CD4-positive, CD25-positive, alpha-beta regulatory T cell (primary cell): ENCODE results near the gene TGM4. TPM values are rescaled to one million over a fixed set of nuclear protein-coding genes. Genes with fewer than 3 reads are reported as not detected.

Experiments
- ATAC-seq, 2 donors: fragments of 150-1000 bp; cut with Tn5 transposase; one replicate each; pipeline ENCODE4 v1.10.0; 2021; ENCODE audit warnings: low read depth in 2 of 2, moderate number of reproducible peaks in 2 of 2, moderate library complexity in 1 of 2
- DNase-seq, 3 donors: peaks; one replicate each; pipeline versions ENCODE4 v3.0.0 to v3.0.0-alpha.2; 2012 to 2022; ENCODE audit warnings: mixed read lengths in 1 of 3
- H3K27ac ChIP-seq: one replicate; pipeline ENCODE4 v1.7.0; 2013; ENCODE audit warnings: mild to moderate bottlenecking, low read length; ENCODE audit not compliant: insufficient read depth, poor library complexity, severe bottlenecking
- H3K27me3 ChIP-seq: one replicate; pipeline ENCODE4 v1.7.0; 2013; ENCODE audit warnings: low read length; ENCODE audit not compliant: control insufficient read depth, insufficient read depth
- H3K36me3 ChIP-seq: one replicate; pipeline ENCODE4 v1.7.0; 2013; ENCODE audit warnings: mild to moderate bottlenecking, low read length, moderate library complexity; ENCODE audit not compliant: control insufficient read depth, insufficient read depth
- H3K4me1 ChIP-seq: 2 replicates; pipeline ENCODE4 v1.7.0; 2013; ENCODE audit warnings: mild to moderate bottlenecking, low read length; ENCODE audit not compliant: insufficient read depth, control insufficient read depth, poor library complexity, severe bottlenecking
- H3K4me3 ChIP-seq: one replicate; pipeline ENCODE4 v1.7.0; 2013; ENCODE audit warnings: low read depth, mild to moderate bottlenecking, low read length, moderate library complexity
- H3K9me3 ChIP-seq, 2 experiments: 1 replicate in 1 of 2; 2 replicates in 1 of 2; pipeline ENCODE4 v1.7.0; 2013; ENCODE audit warnings: low read length in 2 of 2, mild to moderate bottlenecking in 1 of 2, moderate library complexity in 1 of 2; ENCODE audit not compliant: control insufficient read depth in 2 of 2
- H3K27ac Mint-ChIP-seq, 3 donors: one replicate each; pipeline ENCODE4 v1.8.0; 2020 to 2022; ENCODE audit warnings: mild to moderate bottlenecking in 3 of 3, mixed read lengths in 3 of 3, moderate library complexity in 2 of 3
- H3K27me3 Mint-ChIP-seq: one replicate; pipeline ENCODE4 v1.8.0; 2022; ENCODE audit warnings: mild to moderate bottlenecking, mixed read lengths
- H3K36me3 Mint-ChIP-seq: one replicate; pipeline ENCODE4 v1.8.0; 2020; ENCODE audit warnings: mixed read lengths
- H3K4me1 Mint-ChIP-seq, 4 donors: one replicate each; pipeline ENCODE4 v1.8.0; 2020 to 2022; ENCODE audit warnings: mixed read lengths in 4 of 4, mild to moderate bottlenecking in 1 of 4
- H3K4me3 Mint-ChIP-seq, 4 donors: one replicate each; pipeline ENCODE4 v1.8.0; 2020 to 2022; ENCODE audit warnings: mild to moderate bottlenecking in 4 of 4, mixed read lengths in 4 of 4, moderate library complexity in 3 of 4
- H3K9me3 Mint-ChIP-seq, 7 donors: one replicate each; pipeline ENCODE4 v1.8.0; 2020 to 2022; ENCODE audit warnings: mixed read lengths in 7 of 7, mild to moderate bottlenecking in 3 of 7, moderate library complexity in 2 of 7
- polyA plus RNA-seq, 4 donors: library from polyadenylated mRNA; unstranded; fragments of 300-500 nt; fragmentation: Illumina TruSeq; gene quantifications; one replicate each; pipeline ENCODE4 v1.2.3, GENCODE V29; 2021
- total RNA-seq: library from RNA; stranded (reverse); gene quantifications from one replicate; pipeline ENCODE4 v1.2.3, GENCODE V29; 2022

Gene TGM4
- total and polyA plus RNA-seq, 5 donors from 2014 or later, result 0.06 to 0.14 (median 0.07) TPM; not detected in 2

DNA sequence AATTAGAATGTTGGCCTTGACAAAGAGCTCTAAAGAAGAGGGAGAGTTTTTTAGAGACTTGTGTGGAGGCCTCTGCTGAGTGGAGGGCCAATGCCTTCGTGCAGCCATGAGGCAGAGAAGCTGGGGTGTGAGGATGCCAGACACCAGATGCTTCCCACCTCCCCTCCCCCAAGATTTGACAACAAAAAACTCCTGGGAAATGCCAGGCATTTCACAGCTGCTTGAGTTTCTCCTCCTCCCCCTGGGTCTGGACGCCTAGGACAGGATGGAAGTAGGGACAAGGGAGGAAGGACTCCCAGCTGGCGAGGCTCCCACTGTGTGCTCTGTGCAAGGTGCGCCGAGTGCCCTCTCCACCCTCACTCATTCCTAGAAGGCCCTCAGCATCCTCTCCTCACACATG is 20.1 kb downstream of the TGM4 start:
- no peaks in the 10 kb centered on the region for H3K27me3 ChIP-seq
- Mint-ChIP-seq H3K4me1 (peaks cover 0 to 3% (median 0%) of the 10 kb centered on the region in 4 donors), H3K36me3 (no peaks in the 10 kb centered on the region), H3K27me3 (peaks cover 20% of the 10 kb centered on the region), H3K27ac (no peak overlapping the region), H3K4me3 (no peak overlapping the region), H3K9me3 (no peaks in the 10 kb centered on the region)
- H3K27ac ChIP-seq, result no peak overlapping the region
- no peaks in the 10 kb centered on the region for H3K9me3 ChIP-seq
- no peak overlapping the region for H3K4me3 ChIP-seq
- H3K36me3 ChIP-seq, result no peaks in the 10 kb centered on the region
- H3K4me1 ChIP-seq, result no peaks in the 10 kb centered on the region
- ATAC-seq, result no peak
- DNase-seq, result no peak

DNA sequence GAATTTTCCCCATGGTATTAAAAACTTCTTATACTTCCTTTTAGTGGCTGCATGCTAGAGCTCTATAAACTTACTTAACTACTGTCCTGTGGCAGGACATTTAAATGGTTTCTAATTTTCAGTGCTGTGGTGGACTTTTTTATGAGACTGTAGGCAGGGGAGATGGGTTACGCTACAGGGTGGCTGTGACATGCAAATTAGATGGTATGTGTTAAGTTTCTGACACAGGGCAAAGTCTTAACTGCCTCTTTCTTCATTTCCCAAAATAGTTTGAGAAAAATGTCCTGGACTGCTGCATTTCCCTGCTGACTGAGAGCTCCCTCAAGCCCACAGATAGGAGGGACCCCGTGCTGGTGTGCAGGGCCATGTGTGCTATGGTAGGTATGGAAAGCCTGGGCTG is 22.0 kb downstream of the TGM4 start:
- Mint-ChIP-seq H3K27me3 (peaks cover 6% of the 10 kb centered on the region), H3K4me3 (no peak overlapping the region), H3K36me3 (no peaks in the 10 kb centered on the region), H3K4me1 (no peaks in the 10 kb centered on the region), H3K9me3 (no peaks in the 10 kb centered on the region), H3K27ac (no peak overlapping the region)
- Histone ChIP-seq H3K27ac (no peak overlapping the region), H3K27me3 (peaks cover 2% of the 10 kb centered on the region), H3K4me1 (no peaks in the 10 kb centered on the region), H3K9me3 (no peaks in the 10 kb centered on the region), H3K36me3 (no peaks in the 10 kb centered on the region), H3K4me3 (no peak overlapping the region)
- no peak for ATAC-seq
- no peak for DNase-seq

DNA sequence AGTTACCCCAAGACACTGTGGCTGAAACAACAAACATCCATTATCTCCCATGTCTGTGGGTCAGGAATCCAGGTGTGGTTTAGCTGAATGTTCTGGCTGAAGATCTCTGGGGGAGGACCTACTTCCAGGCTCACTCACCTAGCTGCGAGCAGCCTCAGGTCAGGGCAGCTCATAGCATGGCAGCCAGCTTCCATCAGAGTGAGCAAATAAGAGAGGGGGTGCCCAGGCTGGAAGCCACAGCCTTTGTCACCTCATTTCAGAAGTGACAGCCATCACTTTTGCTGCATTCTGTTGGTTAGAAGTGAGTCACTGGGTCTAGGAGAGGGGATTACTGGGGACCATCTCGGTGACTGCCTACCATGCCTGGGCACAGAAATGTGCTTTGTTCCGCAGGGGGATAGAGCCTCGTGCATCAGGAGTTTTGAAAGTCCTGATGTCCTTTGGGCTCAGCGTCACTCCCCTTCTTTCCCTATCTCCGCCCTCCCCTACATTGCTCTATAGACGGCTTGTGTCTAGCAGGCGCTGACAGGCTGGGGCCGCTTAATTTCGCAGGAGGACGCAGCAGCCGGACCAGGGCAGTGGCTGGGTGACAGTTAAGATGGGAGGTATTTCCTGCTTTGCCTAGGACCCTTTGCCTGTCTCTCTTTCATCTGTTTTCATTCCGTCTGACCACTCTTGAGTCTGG is 25.4 kb downstream of the TGM4 start:
- peaks cover 6% of the 10 kb centered on the region for H3K27me3 Mint-ChIP-seq
- Histone ChIP-seq H3K4me1 (no peaks in the 10 kb centered on the region), H3K27ac (no peak overlapping the region), H3K36me3 (no peaks in the 10 kb centered on the region), H3K9me3 (no peaks in the 10 kb centered on the region), H3K4me3 (no peak overlapping the region), H3K27me3 (peaks cover 2% of the 10 kb centered on the region)
- DNase-seq (no peak), ATAC-seq (no peak)
- no peaks in the 10 kb centered on the region for H3K9me3 Mint-ChIP-seq
- H3K36me3 Mint-ChIP-seq, result no peaks in the 10 kb centered on the region
- H3K27ac Mint-ChIP-seq, result no peak overlapping the region
- no peaks in the 10 kb centered on the region for H3K4me1 Mint-ChIP-seq
- H3K4me3 Mint-ChIP-seq, result no peak overlapping the region

DNA sequence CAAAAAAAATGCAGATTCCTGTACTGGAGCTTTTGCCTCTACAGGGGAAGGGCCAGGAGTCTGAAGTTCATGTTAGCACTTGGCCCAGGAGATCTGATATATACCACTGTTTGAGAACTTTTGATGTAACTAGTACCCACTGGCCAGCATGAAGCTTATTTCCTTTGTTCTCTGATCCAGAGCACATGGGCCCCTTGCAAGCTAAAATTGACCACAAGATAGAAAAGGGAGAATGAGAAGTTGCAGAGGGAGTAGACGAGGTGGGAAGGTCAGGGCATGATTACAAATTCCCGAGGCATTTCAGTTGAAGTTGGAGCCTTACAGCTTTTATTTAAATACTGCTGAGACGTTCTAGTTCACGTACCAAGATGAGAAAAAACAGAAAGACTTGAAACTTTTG is 28.2 kb downstream of the TGM4 start:
- H3K9me3 Mint-ChIP-seq, result no peaks in the 10 kb centered on the region
- H3K4me1 Mint-ChIP-seq, result no peaks in the 10 kb centered on the region
- no peak for DNase-seq
- H3K4me3 Mint-ChIP-seq, result no peak overlapping the region
- H3K36me3 ChIP-seq, result no peaks in the 10 kb centered on the region
- no peaks in the 10 kb centered on the region for H3K9me3 ChIP-seq
- no peak for ATAC-seq
- H3K27me3 ChIP-seq, result peaks cover 2% of the 10 kb centered on the region
- H3K4me1 ChIP-seq, result no peaks in the 10 kb centered on the region
- peaks cover 8% of the 10 kb centered on the region for H3K27me3 Mint-ChIP-seq
- H3K36me3 Mint-ChIP-seq, result no peaks in the 10 kb centered on the region
- H3K4me3 ChIP-seq, result no peak overlapping the region
- no peak overlapping the region for H3K27ac Mint-ChIP-seq
- no peak overlapping the region for H3K27ac ChIP-seq

DNA sequence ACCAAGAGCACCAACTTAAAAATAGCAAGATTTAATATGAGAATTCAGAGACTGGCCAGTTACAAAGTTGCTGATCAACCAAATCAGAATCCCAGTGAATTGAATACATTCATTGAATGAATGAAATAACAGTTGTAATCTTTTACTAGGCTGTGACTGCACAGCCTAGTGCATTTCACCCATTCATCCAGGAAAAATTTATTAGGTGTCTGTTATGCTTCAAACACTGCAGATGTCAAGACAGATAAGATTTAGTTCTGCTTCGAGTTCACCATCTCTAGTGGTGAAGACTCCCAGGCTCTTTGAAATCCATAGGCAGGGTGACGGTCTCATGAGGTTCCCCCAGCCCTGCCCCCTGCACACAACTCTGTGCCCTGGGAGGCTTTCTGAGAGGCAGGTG is 28.9 kb downstream of the TGM4 start:
- ATAC-seq, result no peak
- no peaks in the 10 kb centered on the region for H3K9me3 ChIP-seq
- no peaks in the 10 kb centered on the region for H3K4me1 ChIP-seq
- H3K4me1 Mint-ChIP-seq, result no peaks in the 10 kb centered on the region
- no peak overlapping the region for H3K27ac ChIP-seq
- peaks cover 0 to 4% (median 0%) of the 10 kb centered on the region in 7 donors for H3K9me3 Mint-ChIP-seq
- H3K36me3 ChIP-seq, result no peaks in the 10 kb centered on the region
- peaks cover 5% of the 10 kb centered on the region for H3K27me3 ChIP-seq
- no peak for DNase-seq
- H3K27ac Mint-ChIP-seq, result no peak overlapping the region
- peaks cover 4% of the 10 kb centered on the region for H3K27me3 Mint-ChIP-seq
- H3K4me3 Mint-ChIP-seq, result no peak overlapping the region
- no peaks in the 10 kb centered on the region for H3K36me3 Mint-ChIP-seq
- H3K4me3 ChIP-seq, result no peak overlapping the region

DNA sequence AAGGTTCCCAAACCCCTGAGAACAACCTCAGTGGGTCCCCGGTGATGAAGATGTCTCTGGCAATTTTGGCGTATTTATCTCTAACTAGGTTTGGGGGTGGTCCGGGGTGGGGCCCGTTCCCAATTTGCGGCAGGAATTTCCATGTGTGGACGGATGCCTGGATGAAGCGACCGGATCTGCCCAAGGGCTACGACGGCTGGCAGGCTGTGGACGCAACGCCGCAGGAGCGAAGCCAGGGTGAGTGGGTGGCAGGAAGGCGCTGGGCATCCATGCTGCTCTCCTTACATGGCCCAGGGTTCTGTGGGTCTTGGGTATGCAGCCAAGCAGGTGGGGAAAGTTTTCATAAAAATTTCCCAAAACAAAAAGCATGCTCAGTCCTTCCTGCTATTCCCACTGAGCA is 29.3 kb downstream of the TGM4 start:
- no peak for DNase-seq
- Mint-ChIP-seq H3K4me3 (no peak overlapping the region), H3K9me3 (peaks cover 0 to 4% (median 0%) of the 10 kb centered on the region in 7 donors), H3K27ac (no peak overlapping the region), H3K27me3 (peaks cover 4% of the 10 kb centered on the region), H3K4me1 (no peaks in the 10 kb centered on the region), H3K36me3 (no peaks in the 10 kb centered on the region)
- H3K27ac ChIP-seq, result no peak overlapping the region
- H3K36me3 ChIP-seq, result no peaks in the 10 kb centered on the region
- peaks cover 0 to under 1% of the 10 kb centered on the region in 2 experiments for H3K9me3 ChIP-seq
- H3K4me3 ChIP-seq, result no peak overlapping the region
- peaks cover 5% of the 10 kb centered on the region for H3K27me3 ChIP-seq
- ATAC-seq, result no peak
- no peaks in the 10 kb centered on the region for H3K4me1 ChIP-seq

DNA sequence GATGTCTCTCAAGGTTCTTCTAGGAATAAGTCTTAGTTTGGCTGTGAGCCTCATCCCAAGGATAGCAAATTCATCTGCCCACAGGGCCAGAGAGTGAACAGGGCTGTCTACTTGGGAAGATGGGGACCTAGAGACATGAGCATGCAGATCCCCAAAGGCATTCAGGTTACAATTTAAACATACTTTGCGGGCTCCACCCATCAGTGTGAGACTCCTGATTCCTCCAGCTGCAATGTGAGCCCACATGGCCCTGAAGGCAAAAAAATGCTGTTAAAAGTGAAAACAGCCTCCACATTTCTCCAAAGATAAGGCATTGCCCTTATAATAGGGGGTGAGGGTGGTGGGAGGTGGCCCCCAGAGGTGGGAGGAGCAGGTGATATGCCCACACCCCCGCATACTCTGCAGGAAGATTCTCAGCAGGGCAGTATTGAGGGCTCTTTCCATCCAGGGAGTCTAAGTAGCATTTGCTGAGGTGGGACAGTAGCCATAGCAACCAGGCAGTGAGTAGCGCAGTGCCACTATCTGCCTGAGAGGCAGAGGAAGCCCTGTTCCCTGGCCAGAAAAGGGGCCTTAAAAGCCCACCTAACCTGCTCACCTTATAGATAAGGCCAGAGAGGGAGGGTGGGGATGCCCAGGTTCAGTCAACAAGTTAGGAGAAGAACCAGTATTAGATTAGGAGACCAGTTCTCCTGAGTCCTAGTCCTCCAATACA is 31.2 kb downstream of the TGM4 start:
- Histone ChIP-seq H3K36me3 (no peaks in the 10 kb centered on the region), H3K27ac (no peak overlapping the region), H3K27me3 (peaks cover 4% of the 10 kb centered on the region), H3K4me3 (no peak overlapping the region), H3K9me3 (peaks cover 0 to 9% of the 10 kb centered on the region in 2 experiments), H3K4me1 (no peaks in the 10 kb centered on the region)
- peaks cover 4% of the 10 kb centered on the region for H3K27me3 Mint-ChIP-seq
- H3K4me1 Mint-ChIP-seq, result no peaks in the 10 kb centered on the region
- ATAC-seq (no peak), DNase-seq (no peak)
- no peak overlapping the region for H3K4me3 Mint-ChIP-seq
- H3K36me3 Mint-ChIP-seq, result no peaks in the 10 kb centered on the region
- H3K9me3 Mint-ChIP-seq, result peaks cover 0 to 7% (median 0%) of the 10 kb centered on the region in 7 donors
- no peak overlapping the region for H3K27ac Mint-ChIP-seq

DNA sequence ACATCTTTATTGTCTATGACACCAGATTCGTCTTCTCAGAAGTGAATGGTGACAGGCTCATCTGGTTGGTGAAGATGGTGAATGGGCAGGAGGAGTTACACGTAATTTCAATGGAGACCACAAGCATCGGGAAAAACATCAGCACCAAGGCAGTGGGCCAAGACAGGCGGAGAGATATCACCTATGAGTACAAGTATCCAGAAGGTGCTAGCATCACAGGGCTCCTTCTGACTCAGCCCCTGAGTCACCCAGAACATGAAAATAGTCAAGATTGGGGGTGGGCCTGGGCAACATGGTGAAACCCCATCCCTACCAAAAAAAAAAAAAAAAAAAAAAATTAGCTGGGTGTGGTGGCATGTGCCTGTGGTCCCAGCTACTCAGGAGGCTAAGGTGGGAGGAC is 32.6 kb downstream of the TGM4 start:
- Histone ChIP-seq H3K36me3 (no peaks in the 10 kb centered on the region), H3K27ac (no peak overlapping the region), H3K9me3 (peaks cover 0 to 9% of the 10 kb centered on the region in 2 experiments), H3K4me3 (no peak overlapping the region), H3K27me3 (peaks cover 3% of the 10 kb centered on the region), H3K4me1 (no peaks in the 10 kb centered on the region)
- Mint-ChIP-seq H3K4me1 (no peaks in the 10 kb centered on the region), H3K27ac (no peak overlapping the region), H3K9me3 (peaks cover 0 to 7% (median 0%) of the 10 kb centered on the region in 7 donors), H3K4me3 (no peak overlapping the region), H3K27me3 (peaks cover 4% of the 10 kb centered on the region), H3K36me3 (no peaks in the 10 kb centered on the region)
- no peak for DNase-seq
- no peak for ATAC-seq
